ENCODE results near the gene EVPL.

DNA sequence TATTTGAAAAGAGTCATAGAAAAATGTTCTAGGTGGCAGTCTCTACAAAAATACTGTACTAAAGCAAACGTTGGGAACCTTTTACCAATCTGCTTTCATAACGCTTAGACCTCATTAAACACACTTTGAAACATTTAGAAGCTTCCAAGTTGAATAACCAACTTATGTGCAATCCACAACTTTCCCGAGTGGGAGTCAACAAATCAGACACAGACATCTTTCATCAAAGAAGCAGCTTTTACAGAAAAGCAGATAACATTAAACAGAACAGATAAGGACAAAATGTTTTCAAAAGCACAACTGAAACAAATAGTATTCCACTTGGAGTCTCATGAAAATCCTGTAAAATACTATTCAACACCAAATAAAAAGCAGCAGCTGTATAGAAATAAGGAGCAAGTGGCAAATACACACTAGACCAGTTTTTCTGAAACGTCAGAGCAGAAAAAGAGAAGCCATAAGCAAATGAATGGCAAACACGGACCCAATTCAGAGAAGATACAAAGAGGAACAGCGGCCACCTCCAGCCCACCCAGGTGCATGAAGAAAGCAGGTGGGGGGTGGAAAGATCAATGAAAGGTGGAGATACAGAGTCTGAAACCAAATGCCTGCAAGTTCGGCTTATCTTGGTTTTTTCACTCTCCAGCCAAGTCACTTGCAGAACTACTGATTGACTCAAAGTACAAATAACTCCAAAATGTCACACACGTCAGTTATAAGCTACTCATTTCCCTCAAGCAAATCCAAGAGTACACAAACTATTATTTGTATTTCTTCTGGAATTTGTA, 67.9 kb downstream of the EVPL start:
- TF ChIP-seq, protein P1, sequence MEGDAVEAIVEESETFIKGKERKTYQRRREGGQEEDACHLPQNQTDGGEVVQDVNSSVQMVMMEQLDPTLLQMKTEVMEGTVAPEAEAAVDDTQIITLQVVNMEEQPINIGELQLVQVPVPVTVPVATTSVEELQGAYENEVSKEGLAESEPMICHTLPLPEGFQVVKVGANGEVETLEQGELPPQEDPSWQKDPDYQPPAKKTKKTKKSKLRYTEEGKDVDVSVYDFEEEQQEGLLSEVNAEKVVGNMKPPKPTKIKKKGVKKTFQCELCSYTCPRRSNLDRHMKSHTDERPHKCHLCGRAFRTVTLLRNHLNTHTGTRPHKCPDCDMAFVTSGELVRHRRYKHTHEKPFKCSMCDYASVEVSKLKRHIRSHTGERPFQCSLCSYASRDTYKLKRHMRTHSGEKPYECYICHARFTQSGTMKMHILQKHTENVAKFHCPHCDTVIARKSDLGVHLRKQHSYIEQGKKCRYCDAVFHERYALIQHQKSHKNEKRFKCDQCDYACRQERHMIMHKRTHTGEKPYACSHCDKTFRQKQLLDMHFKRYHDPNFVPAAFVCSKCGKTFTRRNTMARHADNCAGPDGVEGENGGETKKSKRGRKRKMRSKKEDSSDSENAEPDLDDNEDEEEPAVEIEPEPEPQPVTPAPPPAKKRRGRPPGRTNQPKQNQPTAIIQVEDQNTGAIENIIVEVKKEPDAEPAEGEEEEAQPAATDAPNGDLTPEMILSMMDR (IDR thresholded peaks at IDR 0.05; ENCODE audit: insufficient read depth, low read depth, low read length): no peak
- TF ChIP-seq EZH2 (IDR thresholded peaks at IDR 0.05; ENCODE audit: insufficient read depth, low read length): no peak

Measured in astrocyte (in vitro differentiated cells and primary cell).